A549 (cell line): ENCODE measurements around the gene REL. TPM values are rescaled to one million over a fixed set of nuclear protein-coding genes. Genes with fewer than 3 reads are reported as not detected.

ENCODE experiments used
- ATAC-seq, 2 experiments: fragments of 200-7000 bp in 1 of 2; fragments of >200 bp in 1 of 2; cut with Nextera tagmentation in 1 of 2; cut with Tn5 transposase in 1 of 2; 3 replicates each; pipeline versions ENCODE4 v1.8.0 to v1.9.1; 2018 to 2020; ENCODE audit warnings: mild to moderate bottlenecking in 1 of 2, moderate library complexity in 1 of 2
- CTCF ChIA-PET: fragments of 300-600 bp; sonication (Branson Sonifier 250); formaldehyde crosslinking; extraction: SDS; loops from one replicate; lab custom pipeline; 2021; ENCODE audit warnings: antibody characterized with exemption, inconsistent platforms; lab: Yijun Ruan, JAX
- POLR2A ChIA-PET: fragments of 350-600 bp; formaldehyde crosslinking; extraction: SDS; loops from one replicate; lab custom pipeline; 2021; ENCODE audit warnings: antibody characterized with exemption, inconsistent platforms; lab: Yijun Ruan, JAX
- DNase-seq, 2 experiments: peaks; one replicate each; pipeline versions ENCODE4 v3.0.0 to v3.0.0-alpha.2; 2011 to 2016; ENCODE audit warnings: low read depth in 1 of 2, low spot score in 1 of 2
- FAIRE-seq: peaks from 2 replicates; lab custom pipeline; 2011; peaks lifted over from hg19 to GRCh38; lab: Jason Lieb, UNC
- H3K27ac ChIP-seq, 2 experiments: fragments of >200 bp; sonication (Bioruptor Twin); formaldehyde crosslinking; 3 replicates each; pipeline ENCODE4 v1.5.1; 2016 to 2017
- H3K4me1 ChIP-seq: fragments of >200 bp; sonication (Bioruptor Twin); formaldehyde crosslinking; 3 replicates; pipeline ENCODE4 v1.6.1; 2016
- H3K4me2 ChIP-seq: fragments of >200 bp; sonication (Bioruptor Twin); formaldehyde crosslinking; 3 replicates; pipeline ENCODE4 v1.6.1; 2016
- H3K4me3 ChIP-seq: fragments of >200 bp; sonication (Bioruptor Twin); formaldehyde crosslinking; 3 replicates; pipeline ENCODE4 v1.5.1; 2016
- H3K9me3 ChIP-seq: fragments of >200 bp; sonication (Bioruptor Twin); formaldehyde crosslinking; 3 replicates; pipeline ENCODE4 v1.6.1; 2016
- CBX8 ChIP-seq: fragments of 200-600 bp; sonication (generic); IDR thresholded peaks from 2 replicates; pipeline ENCODE4 v1.6.1; 2016
- CEBPB ChIP-seq, 2 experiments: fragments of >200 bp in 1 of 2; sonication (Bioruptor Twin) in 1 of 2; formaldehyde crosslinking in 1 of 2; IDR thresholded peaks; 2 replicates each; pipeline ENCODE4 v1.6.1; 2012 to 2016
- EHMT2 ChIP-seq: fragments of 200-600 bp; sonication (generic); IDR thresholded peaks from 2 replicates; pipeline ENCODE4 v1.6.1; 2016; ENCODE audit warnings: antibody characterized with exemption, low read depth, mild to moderate bottlenecking, moderate library complexity
- EP300 ChIP-seq, 2 experiments: fragments of >200 bp; sonication (Bioruptor Twin); formaldehyde crosslinking; IDR thresholded peaks; 2 replicates in 1 of 2; 3 replicates in 1 of 2; pipeline ENCODE4 v1.6.1; 2016 to 2017
- ESRRA ChIP-seq: fragments of 150-350 bp; IDR thresholded peaks from 2 replicates; pipeline ENCODE4 v1.6.1; 2014; ENCODE audit warnings: mild to moderate bottlenecking, low read length, borderline replicate concordance
- FOXS1 ChIP-seq: fragments of 250-450 bp; sonication (Bioruptor Pico); IDR thresholded peaks from 2 replicates; pipeline ENCODE4 v1.5.0; 2020; ENCODE audit warnings: mild to moderate bottlenecking, moderate library complexity
- GATA3 ChIP-seq: IDR thresholded peaks from 2 replicates; pipeline ENCODE4 v1.6.1; 2012; ENCODE audit warnings: borderline replicate concordance
- HOXA7 ChIP-seq: fragments of 250-450 bp; sonication (Bioruptor Pico); IDR thresholded peaks from 2 replicates; pipeline ENCODE4 v1.5.0; 2020; ENCODE audit warnings: mild to moderate bottlenecking, moderate library complexity
- HOXB13 ChIP-seq: fragments of 250-450 bp; sonication (Bioruptor Pico); IDR thresholded peaks from 2 replicates; pipeline ENCODE4 v1.5.0; 2020; ENCODE audit warnings: low read depth, mild to moderate bottlenecking, moderate library complexity
- JUNB ChIP-seq: fragments of >200 bp; sonication (Bioruptor Twin); formaldehyde crosslinking; IDR thresholded peaks from 2 replicates; pipeline ENCODE4 v1.6.1; 2016
- KDM1A ChIP-seq: fragments of 200-600 bp; sonication (generic); IDR thresholded peaks from 2 replicates; pipeline ENCODE4 v1.6.1; 2016; ENCODE audit warnings: low read depth, mild to moderate bottlenecking
- MAZ ChIP-seq: fragments of 150-350 bp; IDR thresholded peaks from 2 replicates; pipeline ENCODE4 v1.6.1; 2014; ENCODE audit warnings: antibody characterized with exemption, low read depth, low read length, borderline replicate concordance
- NPAS2 ChIP-seq: fragments of 250-450 bp; sonication (Bioruptor Pico); IDR thresholded peaks from 2 replicates; pipeline ENCODE4 v1.8.0; 2022; ENCODE audit warnings: mild to moderate bottlenecking, moderate library complexity, borderline replicate concordance
- NR3C1 ChIP-seq: fragments of >200 bp; sonication (Bioruptor Twin); formaldehyde crosslinking; IDR thresholded peaks from 3 replicates; pipeline ENCODE4 v1.6.1; 2017
- RAD21 ChIP-seq, 2 experiments: fragments of >200 bp in 1 of 2; sonication (Bioruptor Twin) in 1 of 2; formaldehyde crosslinking in 1 of 2; IDR thresholded peaks in 1 of 2; conservative IDR thresholded peaks in 1 of 2; 2 replicates in 1 of 2; 3 replicates in 1 of 2; pipeline ENCODE4 v1.6.1; 2012 to 2018; ENCODE audit warnings: inconsistent platforms in 1 of 2
- RARB ChIP-seq: fragments of 250-450 bp; sonication (Bioruptor Pico); IDR thresholded peaks from 2 replicates; pipeline ENCODE4 v1.8.0; 2021; ENCODE audit warnings: mild to moderate bottlenecking, moderate library complexity
- SMC3 ChIP-seq: fragments of >200 bp; sonication (Bioruptor Twin); formaldehyde crosslinking; IDR thresholded peaks from 3 replicates; pipeline ENCODE4 v1.6.1; 2018; ENCODE audit warnings: inconsistent platforms
- SREBF2 ChIP-seq: fragments of 450-650 bp; IDR thresholded peaks from 2 replicates; pipeline ENCODE4 v1.6.1; 2014; ENCODE audit warnings: mild to moderate bottlenecking, moderate library complexity
- TP53 ChIP-seq: fragments of 250-450 bp; sonication (Bioruptor Pico); IDR thresholded peaks from 2 replicates; pipeline ENCODE4 v1.5.0; 2021; ENCODE audit warnings: mild to moderate bottlenecking, moderate library complexity
- ZC3H11A ChIP-seq: fragments of 450-650 bp; IDR thresholded peaks from 2 replicates; pipeline ENCODE4 v1.6.1; 2014; ENCODE audit warnings: antibody characterized with exemption, mild to moderate bottlenecking
- ZFP36 ChIP-seq: fragments of 450-650 bp; IDR thresholded peaks from 2 replicates; pipeline ENCODE4 v1.6.1; 2014; ENCODE audit warnings: borderline replicate concordance; ENCODE audit not compliant: partially characterized antibody
- WGBS: methylation state at CpG from one replicate; pipeline ENCODE4 v1.1.6; 2017; ENCODE audit errors: missing lambda C conversion rate; 5-methylcytosine and 5-hydroxymethylcytosine counted together
- polyA plus RNA-seq, 4 experiments: library from polyadenylated mRNA; depleted of rRNA in 3 of 4; stranded (reverse); fragments of >200 nt; fragmentation: RNase III in 1 of 4; extraction: RNeasy Plus Mini Kit Qiagen cat#74134 plus additional on column Dnase treatment in 1 of 4; gene quantifications; 2 replicates in 3 of 4; 3 replicates in 1 of 4; pipeline ENCODE4 v1.2.3, GENCODE V29; 2011 to 2017
- TF ChIP-seq, protein P1 (sequence below): fragments of 150-350 bp; IDR thresholded peaks from 2 replicates; pipeline ENCODE4 v1.6.1; 2014; ENCODE audit warnings: low read depth, mild to moderate bottlenecking, low read length
- TF ChIP-seq, protein P2 (sequence below): fragments of >200 bp; sonication (Bioruptor Twin); formaldehyde crosslinking; IDR thresholded peaks from 3 replicates; pipeline ENCODE4 v1.6.1; 2016
- TF ChIP-seq, protein P3 (sequence below): fragments of 450-650 bp; IDR thresholded peaks from 2 replicates; pipeline ENCODE4 v1.6.1; 2014; ENCODE audit warnings: antibody characterized with exemption

Gene REL
- polyA plus RNA-seq, 2 of the 4 experiments (the other 2 are of a cell fraction) = 2.4 to 9.3 TPM

DNA sequence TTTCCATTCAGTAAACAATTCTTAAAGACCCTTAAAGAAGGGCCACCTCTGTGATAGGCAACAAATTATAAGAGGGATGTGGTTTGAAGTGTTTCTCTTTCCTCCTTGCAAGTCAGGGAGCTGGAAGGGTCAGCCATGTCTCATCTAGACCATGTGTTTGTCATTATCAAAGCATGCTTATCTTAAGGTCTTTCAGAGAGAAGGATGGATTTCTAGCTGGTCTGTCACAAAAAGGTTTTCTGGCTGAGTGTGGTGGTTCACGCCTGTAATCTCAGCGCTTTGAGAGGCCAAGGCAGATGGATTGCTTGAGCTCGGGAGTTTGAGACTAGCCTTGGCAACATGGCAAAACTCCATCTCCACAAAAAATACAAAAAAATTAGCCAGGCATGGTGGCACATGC lies 77.0 kb downstream of the REL start (continued):
- TF ChIP-seq, protein P1, sequence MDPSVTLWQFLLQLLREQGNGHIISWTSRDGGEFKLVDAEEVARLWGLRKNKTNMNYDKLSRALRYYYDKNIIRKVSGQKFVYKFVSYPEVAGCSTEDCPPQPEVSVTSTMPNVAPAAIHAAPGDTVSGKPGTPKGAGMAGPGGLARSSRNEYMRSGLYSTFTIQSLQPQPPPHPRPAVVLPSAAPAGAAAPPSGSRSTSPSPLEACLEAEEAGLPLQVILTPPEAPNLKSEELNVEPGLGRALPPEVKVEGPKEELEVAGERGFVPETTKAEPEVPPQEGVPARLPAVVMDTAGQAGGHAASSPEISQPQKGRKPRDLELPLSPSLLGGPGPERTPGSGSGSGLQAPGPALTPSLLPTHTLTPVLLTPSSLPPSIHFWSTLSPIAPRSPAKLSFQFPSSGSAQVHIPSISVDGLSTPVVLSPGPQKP = no peak
- TF ChIP-seq EHMT2 = no peak
- TF ChIP-seq ESRRA = no peak
- TF ChIP-seq SMC3 = no peak
- TF ChIP-seq HOXA7 (CRISPR knock-in tag) = no peak
- no peak for TF ChIP-seq MAZ
- TF ChIP-seq CBX8 = no peak

DNA sequence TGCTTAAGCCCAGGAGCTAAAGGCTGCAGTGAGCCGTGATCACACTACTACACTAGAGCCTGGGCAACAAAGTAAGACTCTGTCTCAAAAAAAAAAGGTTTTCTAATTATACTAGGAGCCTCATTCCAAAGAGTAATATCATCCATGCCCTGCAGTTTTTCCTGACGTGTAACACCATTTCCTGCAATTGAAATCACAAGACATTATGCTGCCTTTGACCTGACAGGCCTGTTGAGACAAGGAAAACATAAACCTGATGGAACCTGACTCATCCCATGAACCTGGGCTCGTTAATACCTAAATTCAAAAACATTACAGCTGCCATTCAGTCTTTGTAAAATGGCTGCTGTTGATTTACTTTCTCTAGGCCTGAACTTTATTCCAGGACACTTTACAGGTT lies 77.4 kb downstream of the REL start:
- FAIRE-seq = no peak
- no peak overlapping the region for H3K4me2 ChIP-seq
- POLR2A ChIA-PET = interaction anchor here (0.7 kb wide), 1 partner anchor 284 kb away, joined by 6 read pairs; no protein-coding TSS in a partner anchor
- peak in 1 of 2 experiments; percentile 41 for DNase-seq
- H3K4me1 ChIP-seq = peaks cover 29% of the 10 kb centered on the region
- TF ChIP-seq ZC3H11A (no peak), RARB (no peak), KDM1A (no peak), RAD21 (conservative IDR thresholded peaks at IDR 0.05 in 1 of 2, IDR thresholded peaks at IDR 0.05 in 1 of 2) (no peak), FOXS1 (CRISPR knock-in tag) (no peak), NR3C1 (no peak), ZFP36 (no peak), EP300 (IDR thresholded peaks at IDR 0.05) (no peak), CEBPB (IDR thresholded peaks at IDR 0.05) (no peak), JUNB (no peak), HOXB13 (CRISPR knock-in tag) (no peak), TP53 (CRISPR knock-in tag) (no peak), NPAS2 (no peak), SREBF2 (no peak), GATA3 (no peak)
- TF ChIP-seq, protein P1 = no peak
- TF ChIP-seq, protein P2, sequence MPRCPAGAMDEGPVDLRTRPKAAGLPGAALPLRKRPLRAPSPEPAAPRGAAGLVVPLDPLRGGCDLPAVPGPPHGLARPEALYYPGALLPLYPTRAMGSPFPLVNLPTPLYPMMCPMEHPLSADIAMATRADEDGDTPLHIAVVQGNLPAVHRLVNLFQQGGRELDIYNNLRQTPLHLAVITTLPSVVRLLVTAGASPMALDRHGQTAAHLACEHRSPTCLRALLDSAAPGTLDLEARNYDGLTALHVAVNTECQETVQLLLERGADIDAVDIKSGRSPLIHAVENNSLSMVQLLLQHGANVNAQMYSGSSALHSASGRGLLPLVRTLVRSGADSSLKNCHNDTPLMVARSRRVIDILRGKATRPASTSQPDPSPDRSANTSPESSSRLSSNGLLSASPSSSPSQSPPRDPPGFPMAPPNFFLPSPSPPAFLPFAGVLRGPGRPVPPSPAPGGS = no peak
- TF ChIP-seq, protein P3, sequence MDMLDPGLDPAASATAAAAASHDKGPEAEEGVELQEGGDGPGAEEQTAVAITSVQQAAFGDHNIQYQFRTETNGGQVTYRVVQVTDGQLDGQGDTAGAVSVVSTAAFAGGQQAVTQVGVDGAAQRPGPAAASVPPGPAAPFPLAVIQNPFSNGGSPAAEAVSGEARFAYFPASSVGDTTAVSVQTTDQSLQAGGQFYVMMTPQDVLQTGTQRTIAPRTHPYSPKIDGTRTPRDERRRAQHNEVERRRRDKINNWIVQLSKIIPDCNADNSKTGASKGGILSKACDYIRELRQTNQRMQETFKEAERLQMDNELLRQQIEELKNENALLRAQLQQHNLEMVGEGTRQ = no peak
- 61% methylated on average over 3 of the region's 3 CpGs for WGBS
- CTCF ChIA-PET = interaction anchor here (0.7 to 1.3 kb wide), 3 partner anchors 20 to 253 kb away, joined by 3 read pairs; no protein-coding TSS in a partner anchor
- ATAC-seq = peak in 1 of 2 experiments; percentile 18; a peak in 1 of 6 replicates
- H3K27ac ChIP-seq = peak overlapping the region in 1 of 2 experiments; percentile 55; a peak in 3 of 6 replicates
- no peak overlapping the region for H3K4me3 ChIP-seq
- no peaks in the 10 kb centered on the region for H3K9me3 ChIP-seq
